GM12873 (cell line): ENCODE results near the gene THBD.

ENCODE experiments used
- TF ChIP-seq, protein P1 (sequence below): IDR thresholded peaks from 2 replicates; pipeline ENCODE4 v1.5.1; 2012; ENCODE audit warnings: low read depth, mild to moderate bottlenecking, moderate library complexity, low read length, control low read depth; ENCODE audit not compliant: insufficient read depth; ENCODE audit errors: missing control alignments

The THBD gene

GRCh38 chr20:23060629-23061028 lies 11.2 kb upstream of the THBD start:
- TF ChIP-seq, protein P1, sequence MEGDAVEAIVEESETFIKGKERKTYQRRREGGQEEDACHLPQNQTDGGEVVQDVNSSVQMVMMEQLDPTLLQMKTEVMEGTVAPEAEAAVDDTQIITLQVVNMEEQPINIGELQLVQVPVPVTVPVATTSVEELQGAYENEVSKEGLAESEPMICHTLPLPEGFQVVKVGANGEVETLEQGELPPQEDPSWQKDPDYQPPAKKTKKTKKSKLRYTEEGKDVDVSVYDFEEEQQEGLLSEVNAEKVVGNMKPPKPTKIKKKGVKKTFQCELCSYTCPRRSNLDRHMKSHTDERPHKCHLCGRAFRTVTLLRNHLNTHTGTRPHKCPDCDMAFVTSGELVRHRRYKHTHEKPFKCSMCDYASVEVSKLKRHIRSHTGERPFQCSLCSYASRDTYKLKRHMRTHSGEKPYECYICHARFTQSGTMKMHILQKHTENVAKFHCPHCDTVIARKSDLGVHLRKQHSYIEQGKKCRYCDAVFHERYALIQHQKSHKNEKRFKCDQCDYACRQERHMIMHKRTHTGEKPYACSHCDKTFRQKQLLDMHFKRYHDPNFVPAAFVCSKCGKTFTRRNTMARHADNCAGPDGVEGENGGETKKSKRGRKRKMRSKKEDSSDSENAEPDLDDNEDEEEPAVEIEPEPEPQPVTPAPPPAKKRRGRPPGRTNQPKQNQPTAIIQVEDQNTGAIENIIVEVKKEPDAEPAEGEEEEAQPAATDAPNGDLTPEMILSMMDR = no peak

GRCh38 chr20:23059846-23060245 lies 10.4 kb upstream of the THBD start:
- TF ChIP-seq, protein P1 = no peak

DNA sequence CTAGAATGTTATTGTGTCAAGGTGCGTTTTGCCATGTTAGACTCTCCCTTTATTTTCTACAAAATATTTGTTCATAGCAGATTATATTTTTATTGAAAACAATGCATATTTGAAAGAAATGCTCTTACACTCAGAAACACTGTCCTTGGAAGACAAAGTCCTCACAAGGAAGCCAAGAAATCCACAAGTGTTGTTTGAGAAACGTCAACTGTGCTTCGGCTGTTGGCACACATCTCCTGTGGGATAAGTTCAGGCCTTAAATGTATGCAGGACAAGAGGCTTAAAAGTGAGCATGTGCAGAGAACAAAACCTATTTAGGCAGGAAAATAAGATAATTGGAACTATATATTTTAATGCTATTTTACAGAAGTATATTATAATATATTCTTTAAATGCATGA lies 9.5 kb upstream of the THBD start:
- TF ChIP-seq, protein P1 = no peak

- TF ChIP-seq, protein P1 = no peak
These were observed 8.8 kb upstream of the THBD start for GRCh38 chr20:23058240-23058639.

GRCh38 chr20:23052904-23053303 lies 3.4 kb upstream of the THBD start:
- TF ChIP-seq, protein P1 = no peak

DNA sequence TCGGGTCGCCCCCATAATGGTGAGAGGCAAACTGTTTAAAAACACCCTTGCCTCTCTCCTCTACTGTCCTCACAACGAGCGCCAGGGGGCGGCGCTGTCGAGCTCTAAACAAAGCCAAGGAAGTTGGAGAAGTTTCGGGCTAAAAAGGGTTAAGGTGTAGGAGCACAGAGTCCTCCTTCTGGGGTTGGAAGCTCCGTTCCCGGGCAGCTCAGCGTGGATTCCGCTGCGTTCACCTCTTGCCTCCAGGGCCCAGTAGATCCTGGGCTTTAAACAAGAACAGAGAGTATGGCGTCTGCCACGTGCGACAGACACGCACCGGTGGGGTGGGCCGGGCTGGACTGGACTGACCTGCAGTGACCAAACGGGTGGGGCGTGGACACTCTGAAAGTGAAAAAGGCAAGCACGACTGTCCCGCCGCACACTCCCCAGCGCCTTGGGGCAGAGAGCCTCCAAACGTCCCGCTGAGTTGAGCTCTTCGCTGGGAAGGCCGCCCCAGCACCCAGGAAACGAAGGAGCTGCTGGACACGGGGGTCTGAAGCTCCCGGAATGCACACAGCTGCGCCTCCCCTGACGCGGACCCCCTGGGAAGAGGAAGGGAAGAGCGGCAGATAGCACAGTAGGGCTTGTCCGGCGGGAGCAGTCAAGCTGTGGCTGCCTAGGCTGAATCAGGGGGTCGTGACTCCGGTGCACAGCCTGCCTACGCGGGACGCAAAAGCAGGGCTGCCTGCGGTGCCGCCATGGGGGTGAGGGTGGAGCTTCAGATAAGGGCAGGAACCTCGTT lies 1.6 kb upstream of the THBD start:
- TF ChIP-seq, protein P1 = peak; percentile 65

GRCh38 chr20:23050076-23050838 lies 785 bp upstream of the THBD start:
- TF ChIP-seq, protein P1 = no peak
